Cardiac muscle cell (in vitro differentiated cells and primary cell): ENCODE results near the gene SPINK6. TPM values are rescaled to one million over a fixed set of nuclear protein-coding genes. Genes with fewer than 3 reads are reported as not detected.

Source experiments
- DNase-seq, 2 donors: peaks; one replicate each; pipeline versions ENCODE4 v3.0.0 to v3.0.0-alpha.2; 2010 to 2017; ENCODE audit warnings: low read depth in 1 of 2, low spot score in 1 of 2
- H3K27ac ChIP-seq: fragments of 200-600 bp; sonication (generic); 2 replicates; pipeline ENCODE4 v1.5.1; 2016
- H3K27me3 ChIP-seq: fragments of 200-600 bp; sonication (generic); 2 replicates; pipeline ENCODE4 v1.6.0; 2016; ENCODE audit warnings: control low read depth
- H3K36me3 ChIP-seq: fragments of 200-600 bp; sonication (generic); 2 replicates; pipeline ENCODE4 v1.5.1; 2016; ENCODE audit warnings: control low read depth
- H3K4me1 ChIP-seq: fragments of 200-600 bp; sonication (generic); 2 replicates; pipeline ENCODE4 v1.8.1; 2017; ENCODE audit warnings: low read depth, mild to moderate bottlenecking, mixed run types
- H3K4me3 ChIP-seq: fragments of 200-600 bp; sonication (generic); 2 replicates; pipeline ENCODE4 v1.5.1; 2016; ENCODE audit warnings: mild to moderate bottlenecking
- H3K9me3 ChIP-seq: fragments of 200-600 bp; sonication (generic); 2 replicates; pipeline ENCODE4 v1.5.1; 2017; ENCODE audit warnings: low read depth, mild to moderate bottlenecking, control low read depth
- polyA plus RNA-seq: library from polyadenylated mRNA; unstranded; fragments of >200 nt; fragmentation: Nextera tagmentation; extraction: Ambion mirVana; gene quantifications from 2 replicates; pipeline ENCODE4 v1.2.1, GENCODE V29; 2016
- total RNA-seq: library from RNA; depleted of rRNA; stranded (reverse); fragments of >200 nt; gene quantifications from 2 replicates; pipeline ENCODE4 v1.2.3, GENCODE V29; 2016
- TF ChIP-seq, protein P1 (sequence below): IDR thresholded peaks from 2 replicates; pipeline ENCODE4 v1.5.1; 2012; ENCODE audit warnings: low read depth, mild to moderate bottlenecking, low read length

Gene SPINK6
- total and polyA plus RNA-seq, 2 experiments from 2014 or later, result not detected

DNA sequence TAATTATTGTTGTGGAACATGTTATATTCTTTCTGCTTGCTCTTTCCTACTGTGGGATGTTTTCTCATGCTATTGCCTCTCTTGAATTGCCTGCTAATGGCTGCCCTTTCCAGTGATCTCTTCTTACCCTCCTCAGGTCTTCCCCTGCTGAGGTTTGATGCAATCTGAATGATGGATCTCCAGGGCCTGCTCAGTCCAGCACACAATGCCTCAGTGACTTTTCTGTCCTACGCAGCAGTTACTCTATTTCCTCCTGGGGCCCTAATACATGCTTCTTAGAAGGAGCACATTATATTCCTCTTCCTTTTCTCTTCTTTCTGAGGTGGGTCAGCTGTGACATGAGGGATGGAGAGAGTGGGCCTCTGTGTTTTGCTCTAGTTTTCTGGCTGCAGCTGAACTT is 34.6 kb upstream of the SPINK6 start, which contains the start of gene SPINK14:
SPINK14 (plus strand) TSS at position 301 of the 400 bp plus-strand sequence. CDS start 1,187 bp downstream, outside the sequence.
- Histone ChIP-seq H3K27me3 (no peaks in the 10 kb centered on the region), H3K27ac (no peak within 1 kb of the TSS), H3K36me3 (no peaks in the 10 kb centered on the region), H3K9me3 (no peaks in the 10 kb centered on the region), H3K4me1 (no peaks in the 10 kb centered on the region), H3K4me3 (no peak within 1 kb of the TSS)
- TF ChIP-seq, protein P1, sequence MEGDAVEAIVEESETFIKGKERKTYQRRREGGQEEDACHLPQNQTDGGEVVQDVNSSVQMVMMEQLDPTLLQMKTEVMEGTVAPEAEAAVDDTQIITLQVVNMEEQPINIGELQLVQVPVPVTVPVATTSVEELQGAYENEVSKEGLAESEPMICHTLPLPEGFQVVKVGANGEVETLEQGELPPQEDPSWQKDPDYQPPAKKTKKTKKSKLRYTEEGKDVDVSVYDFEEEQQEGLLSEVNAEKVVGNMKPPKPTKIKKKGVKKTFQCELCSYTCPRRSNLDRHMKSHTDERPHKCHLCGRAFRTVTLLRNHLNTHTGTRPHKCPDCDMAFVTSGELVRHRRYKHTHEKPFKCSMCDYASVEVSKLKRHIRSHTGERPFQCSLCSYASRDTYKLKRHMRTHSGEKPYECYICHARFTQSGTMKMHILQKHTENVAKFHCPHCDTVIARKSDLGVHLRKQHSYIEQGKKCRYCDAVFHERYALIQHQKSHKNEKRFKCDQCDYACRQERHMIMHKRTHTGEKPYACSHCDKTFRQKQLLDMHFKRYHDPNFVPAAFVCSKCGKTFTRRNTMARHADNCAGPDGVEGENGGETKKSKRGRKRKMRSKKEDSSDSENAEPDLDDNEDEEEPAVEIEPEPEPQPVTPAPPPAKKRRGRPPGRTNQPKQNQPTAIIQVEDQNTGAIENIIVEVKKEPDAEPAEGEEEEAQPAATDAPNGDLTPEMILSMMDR, result no peak
- DNase-seq, result no peak

DNA sequence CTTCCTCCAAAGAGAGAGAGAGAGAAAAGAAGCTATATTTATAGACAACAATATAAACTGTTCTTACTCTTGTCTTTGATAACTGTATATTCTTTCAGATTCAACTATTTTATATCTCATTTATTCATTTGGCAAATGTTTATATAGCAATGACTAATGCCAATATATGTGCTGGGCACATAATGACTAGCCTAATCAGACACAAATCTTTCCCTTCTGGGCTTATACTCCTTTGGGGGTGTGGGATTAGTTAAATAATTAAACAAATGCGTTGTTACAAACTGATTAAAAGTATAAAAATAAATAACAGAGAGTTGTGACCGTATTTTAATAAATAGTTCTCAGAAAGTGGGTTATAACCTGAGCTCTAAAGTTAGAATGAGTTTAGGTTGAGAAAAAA is 30.5 kb upstream of the SPINK6 start:
- TF ChIP-seq, protein P1, result no peak
- Histone ChIP-seq H3K27me3 (no peaks in the 10 kb centered on the region), H3K4me3 (no peak overlapping the region), H3K9me3 (no peaks in the 10 kb centered on the region), H3K36me3 (no peaks in the 10 kb centered on the region), H3K4me1 (no peaks in the 10 kb centered on the region), H3K27ac (no peak overlapping the region)
- no peak for DNase-seq

DNA sequence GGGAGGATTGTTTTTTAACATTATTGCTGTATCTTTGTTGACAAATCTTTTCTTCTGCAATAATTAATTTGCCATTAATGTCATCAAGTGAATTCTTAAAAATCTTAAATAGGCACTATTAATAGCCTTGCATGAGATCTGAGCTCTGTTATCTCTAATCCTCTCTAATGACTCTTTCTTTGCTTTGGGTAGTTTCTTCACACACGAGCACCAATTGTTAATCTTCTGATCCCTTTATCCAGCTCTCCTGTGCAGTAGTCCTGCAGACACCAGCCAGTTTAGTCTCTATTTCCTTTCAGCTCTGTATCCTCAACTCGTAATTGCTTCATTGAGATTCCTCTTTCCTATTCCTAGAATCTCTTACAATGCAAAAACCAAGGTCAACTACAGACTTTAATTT is 26.4 kb upstream of the SPINK6 start:
- H3K36me3 ChIP-seq, result no peaks in the 10 kb centered on the region
- DNase-seq, result no peak
- TF ChIP-seq, protein P1, result no peak
- H3K4me1 ChIP-seq, result no peaks in the 10 kb centered on the region
- H3K27ac ChIP-seq, result no peak overlapping the region
- H3K4me3 ChIP-seq, result no peak overlapping the region
- no peaks in the 10 kb centered on the region for H3K9me3 ChIP-seq
- H3K27me3 ChIP-seq, result no peaks in the 10 kb centered on the region

DNA sequence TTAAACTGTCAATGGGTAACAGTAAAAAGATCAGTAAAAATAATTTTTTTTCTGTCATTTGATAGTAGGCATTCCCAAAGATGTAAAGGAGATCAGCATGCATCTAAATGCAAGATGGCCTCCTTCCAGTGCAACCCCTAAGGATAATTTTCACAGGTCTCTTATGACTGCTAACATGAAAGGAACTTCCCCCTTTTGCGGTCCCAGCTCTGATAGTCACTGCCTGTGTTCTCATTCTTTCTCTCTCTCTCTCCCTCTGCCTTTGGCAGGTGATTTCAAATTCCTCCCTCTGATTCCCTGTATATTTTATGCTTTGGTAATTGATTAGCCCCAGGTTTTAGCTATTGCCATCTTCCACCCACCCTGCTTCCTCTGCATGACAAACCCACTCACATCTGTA is 25.6 kb upstream of the SPINK6 start:
- H3K4me3 ChIP-seq, result no peak overlapping the region
- H3K4me1 ChIP-seq, result no peaks in the 10 kb centered on the region
- TF ChIP-seq, protein P1, result no peak
- H3K9me3 ChIP-seq, result no peaks in the 10 kb centered on the region
- no peak for DNase-seq
- H3K27ac ChIP-seq, result no peak overlapping the region
- H3K36me3 ChIP-seq, result no peaks in the 10 kb centered on the region
- H3K27me3 ChIP-seq, result no peaks in the 10 kb centered on the region

DNA sequence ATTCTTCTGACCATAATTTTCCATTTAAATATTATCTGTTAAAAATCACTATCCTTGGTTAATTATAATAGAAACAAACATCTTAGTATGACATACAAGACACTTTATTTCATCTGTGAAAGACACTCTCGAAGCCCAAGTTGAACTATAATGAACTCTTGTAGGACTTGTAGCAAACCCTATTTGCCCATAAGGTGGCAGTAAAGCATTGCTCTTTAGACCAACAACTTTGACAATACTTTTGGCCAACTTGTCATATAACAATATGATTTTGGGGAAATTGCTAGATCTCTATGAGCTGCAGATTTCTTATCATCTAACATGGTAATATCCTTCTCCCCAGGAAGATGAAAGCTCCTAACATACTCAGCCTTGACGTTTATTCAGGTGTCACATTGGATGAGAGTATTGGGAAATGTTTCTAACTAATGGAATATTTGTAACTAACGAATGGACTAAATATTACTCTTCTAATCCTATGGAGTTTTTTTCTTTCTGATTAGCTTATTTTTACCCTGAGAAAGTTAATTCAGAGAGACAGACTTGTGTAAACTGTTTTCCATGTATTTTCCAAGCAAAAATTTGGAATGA is 23.5 kb upstream of the SPINK6 start:
- H3K27ac ChIP-seq, result no peak overlapping the region
- no peaks in the 10 kb centered on the region for H3K36me3 ChIP-seq
- no peak overlapping the region for H3K4me3 ChIP-seq
- TF ChIP-seq, protein P1, result peak; percentile 76
- no peaks in the 10 kb centered on the region for H3K4me1 ChIP-seq
- DNase-seq, result peak; percentile 70 to 85
- no peaks in the 10 kb centered on the region for H3K9me3 ChIP-seq
- no peaks in the 10 kb centered on the region for H3K27me3 ChIP-seq
